H1 (cell line): ENCODE data around the gene ITPR1. TPM values are rescaled to one million over a fixed set of nuclear protein-coding genes. Genes with fewer than 3 reads are reported as not detected.

Experiments
- BACH1 ChIP-seq: IDR thresholded peaks from 2 replicates; pipeline ENCODE4 v1.6.1; 2012; ENCODE audit warnings: low read length, improper control_type of control experiment
- BCL11A ChIP-seq, 2 experiments: IDR thresholded peaks; one replicate each; pipeline ENCODE4 v1.6.1; 2011; ENCODE audit warnings: low read depth in 2 of 2, low read length in 2 of 2, mild to moderate bottlenecking in 2 of 2
- RFX5 ChIP-seq: IDR thresholded peaks from 2 replicates; pipeline ENCODE4 v1.6.1; 2011; ENCODE audit warnings: low read depth, low read length, improper control_type of control experiment, borderline replicate concordance
- SIRT6 ChIP-seq: IDR thresholded peaks from one replicate; pipeline ENCODE4 v1.7.1; 2012; ENCODE audit warnings: low read length, inconsistent platforms
- polyA plus RNA-seq, 7 experiments: library from polyadenylated mRNA; depleted of rRNA in 3 of 7; stranded (reverse) in 5 of 7; unstranded in 2 of 7; fragments of >200 nt in 5 of 7; fragments of 200-250 nt in 2 of 7; gene quantifications; 1 replicate in 5 of 7; 2 replicates in 1 of 7; 4 replicates in 1 of 7; pipeline versions ENCODE4 v1.2.1 to v1.2.3, GENCODE V29; 2011 to 2013; ENCODE audit warnings: missing spikeins in 2 of 7, mixed read lengths in 2 of 7
- total RNA-seq: library from RNA; stranded (reverse); fragmentation: NEBNext Ultra II Directional; extraction: Animal tissue kit (Norgen Biotek cat#: 25700); gene quantifications from 2 replicates; pipeline ENCODE4 v1.2.1, GENCODE V29; 2021

The ITPR1 gene
- total and polyA plus RNA-seq, 2 of the 8 experiments (the other 6 are each of a cell fraction or from before 2014, with no cell fraction given), result 2.5 to 16.3 TPM

DNA sequence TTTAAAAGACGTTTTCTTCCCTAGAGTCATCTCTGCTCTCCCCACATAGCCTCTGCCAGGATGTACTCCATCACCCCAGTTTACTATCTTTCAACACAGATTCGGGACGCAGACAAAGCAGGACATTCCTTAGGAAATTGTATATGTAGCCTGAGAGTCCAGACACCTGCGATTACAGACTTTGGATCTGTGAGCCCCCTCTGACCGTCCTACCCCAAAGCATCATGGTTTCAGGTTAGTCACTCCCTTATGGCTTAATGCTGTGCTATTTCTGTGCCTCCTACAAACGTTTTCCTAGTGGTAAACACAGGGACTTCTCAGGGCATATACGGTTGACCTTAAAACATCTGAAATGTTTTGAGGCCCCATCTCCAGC, 252.1 kb downstream of the ITPR1 start (continued):
- no peak for TF ChIP-seq SIRT6
- no peak for TF ChIP-seq BACH1
- no peak for TF ChIP-seq BCL11A (IDR thresholded peaks at IDR 0.05; ENCODE audit: low read depth in 2 of 2, low read length in 2 of 2)
- TF ChIP-seq RFX5, result no peak
